Memory B cell (primary cell): ENCODE data around the gene KIAA1755.

Source experiments
- ATAC-seq: fragments of 150-1000 bp; cut with Tn5 transposase; 2 replicates; pipeline ENCODE4 v1.10.0; 2021; ENCODE audit warnings: low read depth, mild to moderate bottlenecking, moderate library complexity
- DNase-seq, 2 donors: peaks; one replicate each; pipeline ENCODE4 v3.0.0; 2022; ENCODE audit warnings: low spot score in 2 of 2
- H3K27ac Mint-ChIP-seq: one replicate; pipeline ENCODE4 v1.8.0; 2022; ENCODE audit warnings: mild to moderate bottlenecking, moderate library complexity, mixed read lengths
- H3K27me3 Mint-ChIP-seq: one replicate; pipeline ENCODE4 v1.8.0; 2022; ENCODE audit warnings: mixed read lengths
- H3K36me3 Mint-ChIP-seq: one replicate; pipeline ENCODE4 v1.8.0; 2022; ENCODE audit warnings: mild to moderate bottlenecking, mixed read lengths
- H3K4me1 Mint-ChIP-seq: one replicate; pipeline ENCODE4 v1.8.0; 2022; ENCODE audit warnings: mixed read lengths
- H3K4me3 Mint-ChIP-seq: one replicate; pipeline ENCODE4 v1.8.0; 2022; ENCODE audit warnings: mild to moderate bottlenecking, moderate library complexity, mixed read lengths
- H3K9me3 Mint-ChIP-seq: one replicate; pipeline ENCODE4 v1.8.0; 2022; ENCODE audit warnings: mixed read lengths

The KIAA1755 gene

DNA sequence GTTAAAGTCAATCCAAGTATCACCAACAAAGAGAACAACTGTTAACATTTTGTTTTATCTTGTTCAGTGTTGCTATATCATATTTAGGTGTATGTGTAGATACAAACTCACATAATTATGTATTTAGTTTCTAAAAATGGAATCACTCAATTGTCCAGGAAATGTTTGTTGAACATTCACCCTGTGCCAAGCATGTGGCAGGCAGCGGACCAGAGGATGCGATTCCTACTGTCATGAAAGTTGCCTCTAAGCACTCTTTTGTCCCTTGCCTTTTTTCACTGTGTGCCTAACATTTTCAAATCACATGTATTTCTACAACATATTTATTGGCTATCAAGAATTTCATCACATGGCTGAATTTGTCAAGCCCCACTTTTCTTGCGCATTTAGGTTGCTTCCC lies 78.6 kb downstream of the KIAA1755 start:
- no peak for ATAC-seq
- no peaks in the 10 kb centered on the region for H3K9me3 Mint-ChIP-seq
- no peaks in the 10 kb centered on the region for H3K4me1 Mint-ChIP-seq
- H3K27me3 Mint-ChIP-seq = peaks cover 14% of the 10 kb centered on the region
- no peak overlapping the region for H3K4me3 Mint-ChIP-seq
- DNase-seq = no peak
- no peak overlapping the region for H3K27ac Mint-ChIP-seq
- H3K36me3 Mint-ChIP-seq = no peaks in the 10 kb centered on the region

DNA sequence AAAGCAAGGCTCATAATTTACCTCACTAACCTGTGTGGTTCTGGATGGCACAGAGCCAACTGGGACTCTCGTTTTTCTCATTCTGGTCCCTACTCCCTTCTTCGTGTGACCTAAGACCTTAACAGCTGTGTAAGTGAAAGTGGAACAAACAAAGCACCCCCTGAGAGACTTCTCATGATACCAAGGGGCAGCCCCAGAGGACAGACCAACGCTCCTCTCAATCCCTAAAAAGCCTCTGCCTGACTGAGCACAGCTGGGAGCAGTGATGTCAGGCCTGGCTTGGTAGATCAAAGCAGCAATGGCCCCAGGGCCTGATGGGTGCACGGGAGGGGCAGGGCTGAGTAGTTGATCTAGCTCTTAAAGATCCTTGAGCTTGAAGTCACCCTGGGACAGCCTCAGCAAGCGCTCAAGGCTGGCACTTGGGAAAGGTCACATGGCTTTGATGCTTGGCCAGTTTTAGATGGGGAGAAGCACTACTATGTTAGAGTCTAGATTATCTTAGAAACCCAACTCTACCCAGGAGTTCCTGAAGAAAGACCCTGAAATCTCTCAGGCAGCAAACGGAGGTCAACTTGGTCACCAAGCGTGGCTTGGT lies 79.2 kb downstream of the KIAA1755 start:
- H3K4me3 Mint-ChIP-seq = no peak overlapping the region
- H3K36me3 Mint-ChIP-seq = no peaks in the 10 kb centered on the region
- H3K27me3 Mint-ChIP-seq = peaks cover 15% of the 10 kb centered on the region
- H3K4me1 Mint-ChIP-seq = no peaks in the 10 kb centered on the region
- no peak overlapping the region for H3K27ac Mint-ChIP-seq
- ATAC-seq = peak; percentile 32
- no peak for DNase-seq
- H3K9me3 Mint-ChIP-seq = no peaks in the 10 kb centered on the region

DNA sequence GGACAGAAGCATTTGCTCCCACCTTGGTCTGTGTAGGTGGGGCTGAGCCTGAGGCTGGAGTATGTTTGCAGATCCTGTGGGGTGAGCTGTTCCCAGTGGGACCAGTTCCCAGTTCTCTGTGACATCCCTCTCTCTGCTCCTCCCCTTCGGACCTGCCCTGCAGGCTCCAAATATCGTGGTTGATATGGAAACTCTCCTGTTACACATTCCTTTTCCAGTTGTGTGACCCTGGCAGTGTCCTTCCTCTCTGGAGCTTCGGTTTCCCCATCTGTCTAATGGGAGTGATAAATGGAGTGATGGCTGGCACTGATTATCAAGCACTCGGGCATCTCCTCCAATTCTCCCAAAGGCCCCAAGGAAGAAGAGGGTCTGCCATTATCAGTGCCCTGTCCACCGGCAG lies 79.8 kb downstream of the KIAA1755 start:
- H3K4me3 Mint-ChIP-seq = no peak overlapping the region
- H3K4me1 Mint-ChIP-seq = no peaks in the 10 kb centered on the region
- DNase-seq (no peak), ATAC-seq (no peak)
- H3K36me3 Mint-ChIP-seq = no peaks in the 10 kb centered on the region
- no peaks in the 10 kb centered on the region for H3K9me3 Mint-ChIP-seq
- H3K27ac Mint-ChIP-seq = no peak overlapping the region
- H3K27me3 Mint-ChIP-seq = peaks cover 15% of the 10 kb centered on the region

DNA sequence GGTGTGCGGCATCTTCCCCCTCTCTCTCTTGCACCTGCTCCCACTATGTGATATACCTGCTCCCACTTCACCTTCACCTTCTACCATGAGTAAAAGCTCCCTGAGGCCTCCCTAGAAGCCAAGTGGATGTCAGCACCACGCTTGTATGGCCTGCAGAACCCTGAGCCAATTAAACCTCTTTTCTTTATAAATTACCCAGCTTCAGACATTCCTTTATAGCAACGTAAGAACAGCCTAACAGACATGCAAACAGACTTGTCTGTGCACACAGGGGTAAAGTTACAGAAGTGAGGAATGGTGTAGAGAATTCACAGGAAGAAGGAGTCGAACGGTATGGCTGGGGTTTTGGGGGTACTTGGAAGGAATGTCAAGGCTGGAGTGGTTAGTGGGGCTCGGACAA lies 80.7 kb downstream of the KIAA1755 start:
- Mint-ChIP-seq H3K36me3 (no peaks in the 10 kb centered on the region), H3K27me3 (peaks cover 13% of the 10 kb centered on the region), H3K9me3 (no peaks in the 10 kb centered on the region), H3K27ac (no peak overlapping the region), H3K4me3 (no peak overlapping the region), H3K4me1 (no peaks in the 10 kb centered on the region)
- ATAC-seq = no peak
- no peak for DNase-seq

DNA sequence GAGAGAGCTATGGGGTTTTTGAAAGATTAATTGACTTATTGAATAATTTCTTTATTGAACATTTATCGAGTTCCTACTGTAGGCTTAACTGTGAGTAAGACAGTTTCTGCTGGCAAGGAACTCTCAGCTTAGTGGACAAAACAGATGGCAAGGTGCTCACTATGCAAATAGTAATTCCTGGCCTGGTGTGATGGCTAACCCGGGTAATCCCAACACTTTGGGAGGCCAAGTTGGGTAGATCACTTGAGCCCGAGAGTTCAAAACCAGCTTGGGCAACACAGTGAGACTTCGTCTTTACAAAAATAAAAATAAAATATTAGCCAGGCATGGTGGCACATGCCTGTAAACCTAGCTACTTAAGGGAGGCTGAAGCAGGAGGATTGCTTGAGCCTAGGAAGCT lies 82.0 kb downstream of the KIAA1755 start:
- H3K27me3 Mint-ChIP-seq = peaks cover 12% of the 10 kb centered on the region
- ATAC-seq (no peak), DNase-seq (no peak)
- H3K9me3 Mint-ChIP-seq = no peaks in the 10 kb centered on the region
- no peaks in the 10 kb centered on the region for H3K36me3 Mint-ChIP-seq
- H3K4me3 Mint-ChIP-seq = no peak overlapping the region
- H3K4me1 Mint-ChIP-seq = no peaks in the 10 kb centered on the region
- H3K27ac Mint-ChIP-seq = no peak overlapping the region

DNA sequence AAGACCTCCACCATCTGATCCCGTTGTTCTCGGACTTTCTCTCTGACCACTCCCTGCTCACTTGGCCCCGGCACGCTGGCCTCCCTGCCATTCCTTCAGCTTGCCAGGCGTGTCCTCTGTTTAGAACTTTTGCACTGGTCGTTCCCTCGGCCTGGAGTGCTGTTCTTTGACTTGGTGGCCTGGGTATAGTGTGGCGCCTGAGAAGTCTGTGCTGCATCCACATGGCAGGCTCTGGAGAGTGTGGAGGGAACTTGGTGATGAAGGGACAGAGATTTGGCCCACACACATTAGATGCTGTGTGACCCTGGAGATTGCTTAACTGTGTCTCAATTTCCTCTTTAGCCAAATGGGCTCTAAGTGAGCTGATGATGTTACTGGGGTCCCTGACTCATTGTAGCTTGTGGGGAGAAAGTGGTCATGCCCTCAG lies 82.5 kb downstream of the KIAA1755 start:
- Mint-ChIP-seq H3K4me3 (no peak overlapping the region), H3K36me3 (no peaks in the 10 kb centered on the region), H3K9me3 (no peaks in the 10 kb centered on the region), H3K27ac (no peak overlapping the region), H3K27me3 (peaks cover 12% of the 10 kb centered on the region), H3K4me1 (no peaks in the 10 kb centered on the region)
- ATAC-seq = no peak
- DNase-seq = no peak

DNA sequence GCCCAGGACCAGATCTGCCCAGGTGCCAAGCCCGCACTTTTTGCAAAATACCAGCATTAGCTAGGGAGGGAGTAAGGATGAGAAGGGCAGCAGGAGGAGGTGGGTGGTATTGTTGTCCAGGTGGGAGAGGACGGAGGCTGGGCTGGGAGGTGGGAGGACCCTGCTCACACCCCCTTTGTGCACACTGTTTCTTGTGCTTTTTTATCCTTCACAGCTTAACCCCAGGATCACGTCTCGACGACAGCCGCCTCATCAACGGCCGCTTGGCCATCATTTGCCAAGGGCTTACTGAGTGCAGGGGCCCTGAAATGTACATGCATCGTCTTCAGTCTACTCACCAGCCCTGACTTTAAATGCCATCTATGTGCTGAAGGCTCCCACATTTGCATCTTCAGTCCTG lies 83.3 kb downstream of the KIAA1755 start:
- ATAC-seq (no peak), DNase-seq (no peak)
- Mint-ChIP-seq H3K27ac (peak overlapping the region; percentile 2), H3K4me1 (no peaks in the 10 kb centered on the region), H3K27me3 (peaks cover 12% of the 10 kb centered on the region), H3K36me3 (no peaks in the 10 kb centered on the region), H3K4me3 (no peak overlapping the region), H3K9me3 (no peaks in the 10 kb centered on the region)

DNA sequence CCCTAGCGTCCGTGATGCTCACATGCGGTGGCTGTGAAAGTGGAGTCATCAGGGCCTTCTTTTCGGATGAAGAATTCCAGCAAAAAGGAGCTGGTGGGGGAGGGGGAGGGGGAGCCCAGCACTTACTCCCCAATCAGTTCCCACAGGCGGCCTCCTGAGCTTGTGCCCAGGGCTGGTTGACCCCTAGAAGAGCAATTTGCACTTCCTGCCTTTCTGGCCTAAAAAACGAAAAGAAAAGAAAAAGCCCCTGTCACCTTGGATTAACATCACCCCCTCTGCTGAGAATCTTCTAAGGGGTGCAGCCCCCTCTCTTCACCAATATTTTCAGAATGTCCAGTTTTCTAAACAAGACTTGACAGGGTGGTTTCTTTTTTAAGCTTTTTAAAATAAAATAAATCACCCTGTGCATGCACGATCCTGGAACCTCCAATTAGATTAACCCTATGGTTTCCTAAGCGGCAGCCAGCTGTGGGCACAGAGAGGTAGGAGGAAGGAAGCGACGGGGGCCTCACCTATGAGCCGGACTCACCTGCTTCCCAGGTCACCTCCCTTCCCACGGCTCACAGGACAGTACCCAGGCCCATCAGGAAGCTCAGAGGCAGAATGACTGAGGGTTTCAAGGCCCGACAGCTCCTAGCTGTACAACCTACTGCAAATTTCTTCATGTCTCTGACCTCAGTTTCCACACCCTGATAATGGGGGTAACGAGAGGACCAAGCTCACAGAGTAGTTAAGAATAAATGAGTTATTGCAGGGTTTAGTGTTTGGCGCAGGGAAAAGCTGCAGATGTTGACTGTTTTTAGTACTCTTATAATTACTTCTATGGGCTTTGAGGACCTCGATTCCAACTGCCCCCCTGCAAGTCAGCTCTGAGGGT lies 85.0 kb downstream of the KIAA1755 start:
- DNase-seq (no peak), ATAC-seq (no peak)
- no peak overlapping the region for H3K27ac Mint-ChIP-seq

DNA sequence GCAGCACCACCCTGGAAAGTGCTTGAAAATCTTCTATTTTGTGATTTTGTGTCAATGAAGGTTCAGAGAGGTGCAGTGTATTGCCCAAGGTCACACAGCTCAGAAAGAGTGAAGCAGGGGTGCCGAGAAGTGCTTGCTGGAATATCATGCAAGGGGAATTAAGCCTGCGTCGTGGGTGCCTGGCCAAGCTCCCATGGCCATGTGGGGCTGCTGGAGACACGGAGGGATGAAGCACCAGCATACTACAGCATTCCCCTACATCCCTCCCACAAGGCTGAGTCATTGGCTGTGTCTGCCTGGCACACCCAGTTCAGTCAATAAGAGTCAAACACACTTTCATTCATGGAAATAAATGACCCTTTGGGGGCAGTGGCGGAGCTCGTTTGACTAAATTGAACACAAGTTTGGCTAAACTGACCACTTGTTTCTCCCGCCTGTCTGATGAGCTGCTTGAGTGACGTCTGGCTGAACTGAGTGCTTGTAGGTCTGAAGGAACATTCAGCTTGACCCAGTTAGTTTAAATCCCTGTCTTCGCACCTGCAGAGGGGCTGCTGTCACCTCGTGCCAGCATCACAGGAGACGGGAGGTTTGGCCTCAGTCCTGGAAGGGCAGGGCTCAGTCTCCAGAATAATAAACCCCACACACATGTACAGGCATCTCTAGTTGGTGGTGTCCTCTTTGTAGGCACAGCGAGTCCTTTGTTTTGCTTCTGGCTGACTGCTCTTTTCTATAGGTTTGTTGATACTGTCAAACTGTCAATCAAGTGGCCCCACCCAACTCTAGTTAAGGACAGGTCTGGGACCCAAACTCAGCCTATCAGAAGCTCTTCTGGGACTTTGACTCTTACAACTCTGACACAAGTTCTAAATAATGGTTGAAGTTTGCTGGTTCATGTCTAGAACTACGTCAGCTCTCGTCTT lies 87.0 kb downstream of the KIAA1755 start:
- H3K27me3 Mint-ChIP-seq = peaks cover 11% of the 10 kb centered on the region
- H3K4me3 Mint-ChIP-seq = no peak overlapping the region
- H3K27ac Mint-ChIP-seq = no peak overlapping the region
- ATAC-seq (no peak), DNase-seq (no peak)
- no peaks in the 10 kb centered on the region for H3K36me3 Mint-ChIP-seq
- H3K4me1 Mint-ChIP-seq = peaks cover 9% of the 10 kb centered on the region
- H3K9me3 Mint-ChIP-seq = no peaks in the 10 kb centered on the region

More for the DNA sequence above, 85.0 kb downstream of the KIAA1755 start:
- H3K4me3 Mint-ChIP-seq = no peak overlapping the region
- H3K4me1 Mint-ChIP-seq = no peaks in the 10 kb centered on the region
- H3K9me3 Mint-ChIP-seq = no peaks in the 10 kb centered on the region
- H3K27me3 Mint-ChIP-seq = peaks cover 14% of the 10 kb centered on the region
- no peaks in the 10 kb centered on the region for H3K36me3 Mint-ChIP-seq

DNA sequence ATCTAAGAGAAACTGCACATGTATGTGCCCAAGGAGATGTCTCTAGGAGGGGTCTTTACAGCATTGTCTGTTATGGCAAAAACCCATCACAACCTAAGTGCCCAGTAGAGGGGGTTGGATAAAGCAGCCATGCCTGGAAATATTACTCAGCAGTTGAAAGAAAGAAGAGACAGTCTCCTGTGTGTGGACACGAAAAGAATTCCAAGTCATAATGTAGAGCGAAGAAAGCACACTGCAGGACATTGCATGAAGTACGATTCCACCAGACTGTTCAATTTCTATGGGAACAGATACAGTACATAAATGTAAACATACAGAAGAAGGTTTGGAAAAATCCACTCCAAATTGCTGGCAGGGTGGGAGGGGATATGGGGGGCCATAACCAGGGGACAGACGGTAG lies 88.1 kb downstream of the KIAA1755 start:
- no peak for ATAC-seq

DNA sequence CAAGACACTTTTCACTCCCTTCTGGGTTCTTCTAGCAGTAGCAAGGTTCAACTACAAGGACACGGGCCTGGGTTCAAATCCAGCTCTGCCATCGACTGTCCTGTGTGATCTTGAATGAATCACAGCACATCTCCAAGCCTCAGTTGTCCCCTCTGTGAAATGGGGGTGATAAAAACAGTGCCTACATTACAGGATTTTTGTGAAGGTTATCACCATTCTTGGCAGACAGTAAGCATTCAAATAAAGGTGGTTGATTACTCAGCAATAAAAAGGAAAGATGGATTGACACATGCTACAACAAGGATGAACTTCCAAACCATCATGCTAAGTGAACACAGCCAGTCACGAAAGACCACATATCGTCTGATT lies 88.9 kb downstream of the KIAA1755 start:
- Mint-ChIP-seq H3K27ac (no peak overlapping the region), H3K9me3 (no peaks in the 10 kb centered on the region), H3K36me3 (no peaks in the 10 kb centered on the region), H3K4me3 (no peak overlapping the region), H3K27me3 (peaks cover 2% of the 10 kb centered on the region), H3K4me1 (peaks cover 9% of the 10 kb centered on the region)
- DNase-seq (no peak), ATAC-seq (no peak)

More for the DNA sequence above, 88.1 kb downstream of the KIAA1755 start:
- no peak for DNase-seq
- Mint-ChIP-seq H3K9me3 (no peaks in the 10 kb centered on the region), H3K4me1 (peaks cover 9% of the 10 kb centered on the region), H3K27ac (no peak overlapping the region), H3K36me3 (no peaks in the 10 kb centered on the region), H3K27me3 (peaks cover 4% of the 10 kb centered on the region), H3K4me3 (no peak overlapping the region)

DNA sequence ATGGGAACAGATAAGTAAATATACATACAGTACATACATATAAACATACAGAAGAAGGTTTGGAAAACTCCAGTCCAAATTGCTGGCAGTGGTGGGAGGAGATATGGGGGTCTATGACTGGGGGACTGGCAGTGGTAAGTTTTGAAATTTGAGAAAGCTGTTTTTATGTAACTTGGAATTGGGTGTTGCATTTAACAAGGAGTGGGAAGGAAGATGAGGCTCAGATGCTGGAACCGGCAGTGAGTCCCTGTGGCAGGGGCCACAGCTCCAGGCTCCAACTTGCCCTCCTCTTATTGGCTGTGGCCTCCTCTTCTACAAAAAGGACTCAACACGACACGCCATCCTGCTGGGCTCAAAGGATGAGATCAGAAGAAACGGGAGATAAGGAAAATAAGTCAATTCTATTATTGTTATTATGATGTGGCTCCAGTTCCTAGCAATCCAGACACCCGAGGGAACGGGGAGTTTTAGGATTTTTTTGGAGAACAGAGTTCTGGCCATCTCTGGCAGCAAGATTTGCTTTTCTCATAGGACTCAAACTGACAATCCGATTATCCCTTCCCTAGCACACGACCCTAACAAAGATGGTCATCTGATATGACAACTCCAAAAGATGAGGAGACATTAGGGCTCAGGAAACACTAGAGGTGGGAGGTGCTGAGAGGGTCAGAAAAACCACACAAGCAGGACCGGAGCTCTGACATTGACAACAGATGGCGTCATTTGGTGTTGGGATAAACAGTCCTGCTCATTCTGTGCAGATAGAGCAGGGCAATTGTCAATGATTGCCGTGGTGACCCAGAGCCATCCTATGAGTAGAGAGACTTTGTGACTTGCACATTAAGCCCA lies 89.5 kb downstream of the KIAA1755 start:
- Mint-ChIP-seq H3K9me3 (no peaks in the 10 kb centered on the region), H3K27me3 (peaks cover 2% of the 10 kb centered on the region), H3K36me3 (no peaks in the 10 kb centered on the region), H3K4me3 (no peak overlapping the region), H3K4me1 (peaks cover 12% of the 10 kb centered on the region), H3K27ac (no peak overlapping the region)
- DNase-seq (no peak), ATAC-seq (no peak)

DNA sequence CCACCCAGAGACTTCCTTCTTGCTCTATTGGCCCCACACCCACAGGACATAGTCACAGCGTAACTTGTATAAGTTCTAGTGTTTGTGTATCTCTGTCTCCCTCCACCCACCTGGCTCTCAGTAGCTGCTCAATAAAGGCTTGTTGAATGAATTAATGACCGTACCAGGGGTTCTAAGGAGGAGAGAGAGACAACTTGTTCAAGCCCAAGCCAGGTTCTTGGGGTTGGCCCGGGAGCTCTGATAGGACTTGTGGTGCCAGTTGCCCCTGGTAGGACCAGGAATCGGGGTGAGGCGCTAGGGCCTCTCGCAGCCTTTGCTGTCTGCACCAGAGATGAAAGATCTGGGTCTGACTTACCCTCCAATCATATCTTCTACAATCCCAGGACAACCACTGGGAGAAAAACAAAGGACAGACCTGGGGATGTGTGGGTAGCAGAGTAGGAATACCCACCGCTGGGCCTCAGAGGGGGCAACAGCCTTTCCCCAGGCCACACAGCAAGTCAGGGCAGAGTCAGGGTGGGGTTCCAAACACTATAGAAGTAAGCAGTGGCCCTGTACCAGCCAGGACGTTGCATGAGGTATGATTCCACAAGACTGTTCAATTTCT lies 90.2 kb downstream of the KIAA1755 start:
- peaks cover 2% of the 10 kb centered on the region for H3K27me3 Mint-ChIP-seq
- no peak for DNase-seq
- no peak overlapping the region for H3K4me3 Mint-ChIP-seq
- no peaks in the 10 kb centered on the region for H3K9me3 Mint-ChIP-seq
- no peak overlapping the region for H3K27ac Mint-ChIP-seq
- no peaks in the 10 kb centered on the region for H3K36me3 Mint-ChIP-seq
- peaks cover 18% of the 10 kb centered on the region for H3K4me1 Mint-ChIP-seq
- ATAC-seq = no peak
